SH-SY5Y (cell line): ENCODE results near the gene SAMD4B.

Experiments
- GATA2 ChIP-seq: IDR thresholded peaks from 2 replicates; pipeline ENCODE4 v1.6.1; 2011; ENCODE audit warnings: mild to moderate bottlenecking, low read depth, low read length
- GATA3 ChIP-seq: IDR thresholded peaks from 2 replicates; pipeline ENCODE4 v1.6.1; 2011; ENCODE audit warnings: low read depth, mild to moderate bottlenecking, low read length, moderate library complexity

GRCh38 chr19:39345956-39346355 is 3.7 kb downstream of the SAMD4B start:
- TF ChIP-seq GATA2 (no peak), GATA3 (no peak)
